Right ventricle myocardium superior (tissue), 1 donor: Measurements from ENCODE around the gene HNRNPK. TPM values are rescaled to one million over a fixed set of nuclear protein-coding genes. Genes with fewer than 3 reads are reported as not detected.
A peak's percentile ranks its signal among the peaks of the same experiment; 100 is the strongest.

Source experiments
- microRNA-seq: library from miRNA; unstranded; fragments of <30 nt; microRNA quantifications from one replicate; pipeline ENCODE4 v1.2.0, GENCODE V29; 2020
- total RNA-seq: library from RNA; stranded (reverse); fragmentation: NEBNext Ultra II Directional; extraction: Animal tissue kit (Norgen Biotek cat#: 25700); gene quantifications from one replicate; pipeline ENCODE4 v1.2.1, GENCODE V29; 2021
- donor health status: DM: no; HTN: yes; CAD: no; lungs with severe emphysema.

HNRNPK gene
- total RNA-seq, 1 donor from 2014 or later, result 248 TPM

Small RNA genes within 50 kb of the gene (microRNA-seq; reads per million reads assigned to microRNA genes)
- 27.5 reads per million, percentile 40 among the genes with 10 or more reads in this experiment for gene MIR7-1

Other genes with a start within 250 kb of the HNRNPK start
- 25.2 TPM for gene GKAP1, start 162.4 kb downstream of the HNRNPK start, total RNA-seq
- gene KIF27, start 58.8 kb downstream of the HNRNPK start, total RNA-seq, result 3.8 TPM
- 7.6 TPM for gene RMI1, start 590 bp upstream of the HNRNPK start, total RNA-seq